Measurements from ENCODE around the gene KCNQ2. TPM values are rescaled to one million over a fixed set of nuclear protein-coding genes. Genes with fewer than 3 reads are reported as not detected.

The KCNQ2 gene
- total and polyA plus RNA-seq, 8 donors, result 0.03 to 2.2 (median 0.25) TPM; not detected in 5

DNA sequence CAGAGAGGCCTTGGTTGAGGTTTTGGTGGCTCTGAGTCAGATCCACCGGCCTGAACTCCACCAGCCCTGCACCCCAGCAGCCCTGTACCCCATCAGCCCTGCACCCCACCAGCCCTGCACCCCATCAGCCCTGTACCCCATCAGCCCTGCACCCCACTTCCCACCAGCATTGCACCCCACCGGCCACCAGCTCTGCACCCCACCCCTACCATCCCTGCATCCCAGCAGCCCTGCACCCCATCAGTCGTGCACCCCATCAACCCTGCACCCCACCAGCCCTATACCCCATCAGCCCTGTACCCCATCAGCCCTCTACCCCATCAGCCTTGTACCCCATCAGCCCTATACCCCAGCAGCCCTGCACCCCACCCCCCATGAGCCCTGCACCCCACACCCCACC, 97.0 kb downstream of the KCNQ2 start:
- 56 to 88% (median 85%) methylated on average over 3 of the region's 3 CpGs for WGBS, 5 donors
- DNase-seq, result no peak
- Histone ChIP-seq H3K4me3 (no peak overlapping the region), H3K36me3 (no peaks in the 10 kb centered on the region), H3K9me3 (no peaks in the 10 kb centered on the region), H3K27me3 (peaks cover 18 to 98% (median 82%) of the 10 kb centered on the region in 3 donors), H3K27ac (no peak overlapping the region), H3K4me1 (no peaks in the 10 kb centered on the region)
- intact Hi-C loops (cut with DNase I; ENCODE audit: low total_unique reads), result no loop called here
- TF ChIP-seq POLR2A (IDR thresholded peaks at IDR 0.05), result no peak
- TF ChIP-seq EP300 (IDR thresholded peaks at IDR 0.05), result no peak
- no peak for TF ChIP-seq POLR2AphosphoS5 (IDR thresholded peaks at IDR 0.05)
- TF ChIP-seq, protein P1, sequence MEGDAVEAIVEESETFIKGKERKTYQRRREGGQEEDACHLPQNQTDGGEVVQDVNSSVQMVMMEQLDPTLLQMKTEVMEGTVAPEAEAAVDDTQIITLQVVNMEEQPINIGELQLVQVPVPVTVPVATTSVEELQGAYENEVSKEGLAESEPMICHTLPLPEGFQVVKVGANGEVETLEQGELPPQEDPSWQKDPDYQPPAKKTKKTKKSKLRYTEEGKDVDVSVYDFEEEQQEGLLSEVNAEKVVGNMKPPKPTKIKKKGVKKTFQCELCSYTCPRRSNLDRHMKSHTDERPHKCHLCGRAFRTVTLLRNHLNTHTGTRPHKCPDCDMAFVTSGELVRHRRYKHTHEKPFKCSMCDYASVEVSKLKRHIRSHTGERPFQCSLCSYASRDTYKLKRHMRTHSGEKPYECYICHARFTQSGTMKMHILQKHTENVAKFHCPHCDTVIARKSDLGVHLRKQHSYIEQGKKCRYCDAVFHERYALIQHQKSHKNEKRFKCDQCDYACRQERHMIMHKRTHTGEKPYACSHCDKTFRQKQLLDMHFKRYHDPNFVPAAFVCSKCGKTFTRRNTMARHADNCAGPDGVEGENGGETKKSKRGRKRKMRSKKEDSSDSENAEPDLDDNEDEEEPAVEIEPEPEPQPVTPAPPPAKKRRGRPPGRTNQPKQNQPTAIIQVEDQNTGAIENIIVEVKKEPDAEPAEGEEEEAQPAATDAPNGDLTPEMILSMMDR (IDR thresholded peaks at IDR 0.05), result no peak

DNA sequence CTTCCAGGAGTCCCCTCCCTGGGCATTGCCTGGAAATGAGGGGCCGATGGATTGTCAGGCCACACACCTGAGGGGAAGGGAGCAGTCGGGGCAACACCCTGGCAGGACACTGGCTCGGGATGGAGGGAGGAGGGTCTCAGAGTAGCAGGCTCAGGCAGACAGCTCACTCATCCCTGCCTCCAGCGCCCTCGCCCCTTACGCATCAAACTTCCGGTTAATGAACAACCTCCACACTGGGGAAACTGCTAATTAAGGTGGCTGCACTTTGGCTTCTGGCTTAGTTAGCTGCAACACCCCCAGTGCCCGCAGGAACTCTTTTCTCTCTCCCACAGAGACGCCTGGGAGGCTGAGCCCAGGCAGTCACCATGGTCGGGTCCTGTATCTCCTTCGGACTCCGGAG, 98.0 kb downstream of the KCNQ2 start:
- WGBS, 5 donors, result 40 to 66% (median 53%) methylated on average over 10 to 12 of the region's 12 CpGs
- H3K4me1 ChIP-seq, result no peaks in the 10 kb centered on the region
- no peak overlapping the region for H3K4me3 ChIP-seq
- TF ChIP-seq POLR2AphosphoS5 (IDR thresholded peaks at IDR 0.05) (no peak), POLR2A (IDR thresholded peaks at IDR 0.05) (no peak), EP300 (IDR thresholded peaks at IDR 0.05) (no peak)
- TF ChIP-seq, protein P1 (IDR thresholded peaks at IDR 0.05), result no peak
- peaks cover 18 to 98% (median 78%) of the 10 kb centered on the region in 3 donors for H3K27me3 ChIP-seq
- H3K9me3 ChIP-seq, result no peaks in the 10 kb centered on the region
- H3K27ac ChIP-seq, result no peak overlapping the region
- no peak for DNase-seq
- no peaks in the 10 kb centered on the region for H3K36me3 ChIP-seq
- intact Hi-C loops (cut with DNase I; ENCODE audit: low total_unique reads), result no loop called here

GRCh38 chr20:63373996-63374395, 98.5 kb downstream of the KCNQ2 start:
- H3K27ac ChIP-seq, result no peak overlapping the region
- no peak for DNase-seq
- peaks cover 18 to 97% (median 73%) of the 10 kb centered on the region in 3 donors for H3K27me3 ChIP-seq
- no peaks in the 10 kb centered on the region for H3K4me1 ChIP-seq
- 58 to 91% (median 79%) methylated on average over 8 to 19 of the region's 19 CpGs for WGBS, 5 donors
- intact Hi-C loops (cut with DNase I; ENCODE audit: low total_unique reads), result no loop called here
- H3K36me3 ChIP-seq, result no peaks in the 10 kb centered on the region
- TF ChIP-seq, protein P1 (IDR thresholded peaks at IDR 0.05), result no peak
- H3K9me3 ChIP-seq, result no peaks in the 10 kb centered on the region
- H3K4me3 ChIP-seq, result no peak overlapping the region

- Histone ChIP-seq H3K4me1 (no peaks in the 10 kb centered on the region), H3K27me3 (peaks cover 18 to 96% (median 69%) of the 10 kb centered on the region in 3 donors), H3K9me3 (no peaks in the 10 kb centered on the region), H3K4me3 (no peak overlapping the region), H3K36me3 (no peaks in the 10 kb centered on the region), H3K27ac (no peak overlapping the region)
- TF ChIP-seq EP300 (IDR thresholded peaks at IDR 0.05) (no peak), POLR2AphosphoS5 (IDR thresholded peaks at IDR 0.05) (no peak), POLR2A (IDR thresholded peaks at IDR 0.05) (no peak)
- TF ChIP-seq, protein P1 (IDR thresholded peaks at IDR 0.05), result no peak
- DNase-seq, result no peak
- WGBS, 5 donors, result 61 to 67% (median 67%) methylated on average over 18 to 34 of the region's 34 CpGs
- intact Hi-C loops (cut with DNase I; ENCODE audit: low total_unique reads), result no loop called here
Measured at GRCh38 chr20:63372971-63373885, 99.2 kb downstream of the KCNQ2 start.

All from stomach (tissue), 9 donors.